Upper lobe of left lung (tissue), 4 donors: ENCODE data around the gene ATG7.

ENCODE experiments used
- EP300 ChIP-seq, 4 donors: sonication (generic); formaldehyde crosslinking; IDR thresholded peaks; one replicate each; pipeline ENCODE4 v1.5.1; 2017; ENCODE audit warnings: antibody characterized with exemption in 4 of 4, control low read depth in 2 of 4
- POLR2A ChIP-seq, 4 donors: fragments of 450-650 bp; IDR thresholded peaks; one replicate each; pipeline ENCODE4 v1.5.1; 2016 to 2017; ENCODE audit warnings: antibody characterized with exemption in 4 of 4, mild to moderate bottlenecking in 2 of 4
- POLR2AphosphoS5 ChIP-seq, 2 donors: sonication (generic); formaldehyde crosslinking; IDR thresholded peaks; one replicate each; pipeline ENCODE4 v1.5.1; 2017; ENCODE audit warnings: antibody characterized with exemption in 2 of 2
- TF ChIP-seq, protein P1 (sequence below), 6 experiments: fragments of 450-650 bp in 4 of 6; fragments of 200-600 bp in 2 of 6; sonication (generic) in 2 of 6; IDR thresholded peaks; one replicate each; pipeline ENCODE4 v1.5.1; 2016 to 2019; ENCODE audit warnings: antibody characterized with exemption in 6 of 6

GRCh38 chr3:11549580-11550140 lies 277.5 kb downstream of the ATG7 start:
- TF ChIP-seq, protein P1, sequence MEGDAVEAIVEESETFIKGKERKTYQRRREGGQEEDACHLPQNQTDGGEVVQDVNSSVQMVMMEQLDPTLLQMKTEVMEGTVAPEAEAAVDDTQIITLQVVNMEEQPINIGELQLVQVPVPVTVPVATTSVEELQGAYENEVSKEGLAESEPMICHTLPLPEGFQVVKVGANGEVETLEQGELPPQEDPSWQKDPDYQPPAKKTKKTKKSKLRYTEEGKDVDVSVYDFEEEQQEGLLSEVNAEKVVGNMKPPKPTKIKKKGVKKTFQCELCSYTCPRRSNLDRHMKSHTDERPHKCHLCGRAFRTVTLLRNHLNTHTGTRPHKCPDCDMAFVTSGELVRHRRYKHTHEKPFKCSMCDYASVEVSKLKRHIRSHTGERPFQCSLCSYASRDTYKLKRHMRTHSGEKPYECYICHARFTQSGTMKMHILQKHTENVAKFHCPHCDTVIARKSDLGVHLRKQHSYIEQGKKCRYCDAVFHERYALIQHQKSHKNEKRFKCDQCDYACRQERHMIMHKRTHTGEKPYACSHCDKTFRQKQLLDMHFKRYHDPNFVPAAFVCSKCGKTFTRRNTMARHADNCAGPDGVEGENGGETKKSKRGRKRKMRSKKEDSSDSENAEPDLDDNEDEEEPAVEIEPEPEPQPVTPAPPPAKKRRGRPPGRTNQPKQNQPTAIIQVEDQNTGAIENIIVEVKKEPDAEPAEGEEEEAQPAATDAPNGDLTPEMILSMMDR (IDR thresholded peaks at IDR 0.05): no peak
- no peak for TF ChIP-seq EP300 (IDR thresholded peaks at IDR 0.05)
- TF ChIP-seq POLR2A (IDR thresholded peaks at IDR 0.05): no peak
- no peak for TF ChIP-seq POLR2AphosphoS5 (IDR thresholded peaks at IDR 0.05)
